HG02610 (cell line): ENCODE results near the gene OR2T8.

Source experiments
- ATAC-seq: cut with Tn5 transposase; IDR thresholded peaks from one replicate; pipeline ENCODE4 v1.9.1; 2021; ENCODE audit warnings: mild to moderate bottlenecking, moderate library complexity; ENCODE audit not compliant: unreplicated experiment

OR2T8 gene

DNA sequence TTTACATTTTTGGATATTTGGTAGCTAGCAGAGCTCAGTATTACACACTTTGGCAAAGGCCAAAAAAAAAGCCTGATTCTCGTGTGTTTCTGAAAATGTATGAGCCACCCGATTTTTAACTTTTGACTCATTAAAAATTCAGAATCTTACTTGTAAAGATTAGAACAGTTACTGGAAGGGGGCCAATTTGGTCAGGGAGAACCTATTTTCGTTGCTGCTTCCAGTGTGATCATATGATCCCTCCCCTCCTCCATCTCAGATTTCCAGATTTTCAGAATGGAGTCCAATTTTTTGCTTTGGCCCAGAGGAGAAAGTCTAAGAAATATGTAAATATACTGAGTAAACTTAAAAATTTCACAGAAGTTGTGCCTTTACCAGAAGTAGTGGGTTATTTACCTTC, 41.7 kb downstream of the OR2T8 start:
- no peak for ATAC-seq

DNA sequence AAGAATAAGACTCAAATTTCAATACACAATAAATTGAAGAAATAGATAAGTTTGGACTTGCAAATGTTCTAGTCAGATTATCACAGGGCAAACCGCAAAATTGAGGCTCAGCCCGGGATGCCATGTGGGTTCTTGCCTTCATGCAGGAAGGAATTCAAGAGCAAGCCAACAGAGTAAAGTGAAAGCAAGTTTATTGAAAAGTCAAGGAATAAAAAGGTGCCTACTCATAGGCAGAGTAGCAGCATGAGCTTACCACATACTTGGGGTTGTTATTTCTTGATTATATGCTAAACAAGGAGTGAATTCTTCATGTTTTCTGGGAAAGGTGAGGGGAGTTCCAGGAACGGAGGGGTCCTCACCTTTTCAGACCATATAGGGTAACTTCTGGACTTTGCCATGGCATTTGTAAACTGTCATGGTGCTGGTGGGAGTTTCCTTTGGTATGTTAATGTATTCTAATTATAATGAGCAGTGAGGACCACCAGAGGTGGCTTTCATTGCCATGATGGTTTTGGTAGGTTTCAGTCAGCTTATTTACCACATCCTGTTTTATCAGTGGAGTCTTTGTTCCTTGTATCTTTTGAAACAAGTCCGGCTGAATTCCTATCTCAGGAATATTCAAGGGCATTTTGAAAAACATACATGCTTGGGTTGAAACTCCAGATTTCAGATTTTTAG, 43.0 kb downstream of the OR2T8 start:
- no peak for ATAC-seq

DNA sequence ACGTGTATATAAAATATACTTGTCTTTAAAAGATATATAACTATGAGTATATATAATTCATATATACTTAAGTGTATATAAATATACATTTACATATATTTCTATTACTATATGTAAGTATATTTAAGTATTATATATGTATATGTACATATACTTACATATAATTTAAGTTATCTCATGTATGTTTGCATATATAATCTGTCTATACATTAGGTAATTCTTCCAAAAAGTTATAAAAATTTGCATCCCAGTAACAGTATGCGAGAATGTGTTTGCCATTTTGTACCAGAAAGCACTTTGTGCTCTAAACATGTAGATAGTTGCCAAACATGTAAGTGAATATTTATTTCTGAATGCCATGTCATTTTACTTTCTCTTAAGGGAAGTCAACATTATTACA, 44.9 kb downstream of the OR2T8 start, which contains the start of gene OR2AK2:
OR2AK2 (plus strand) TSS at position 301 of the 400 bp plus-strand sequence. CDS start 144 bp downstream, outside the sequence.
- no peak for ATAC-seq

DNA sequence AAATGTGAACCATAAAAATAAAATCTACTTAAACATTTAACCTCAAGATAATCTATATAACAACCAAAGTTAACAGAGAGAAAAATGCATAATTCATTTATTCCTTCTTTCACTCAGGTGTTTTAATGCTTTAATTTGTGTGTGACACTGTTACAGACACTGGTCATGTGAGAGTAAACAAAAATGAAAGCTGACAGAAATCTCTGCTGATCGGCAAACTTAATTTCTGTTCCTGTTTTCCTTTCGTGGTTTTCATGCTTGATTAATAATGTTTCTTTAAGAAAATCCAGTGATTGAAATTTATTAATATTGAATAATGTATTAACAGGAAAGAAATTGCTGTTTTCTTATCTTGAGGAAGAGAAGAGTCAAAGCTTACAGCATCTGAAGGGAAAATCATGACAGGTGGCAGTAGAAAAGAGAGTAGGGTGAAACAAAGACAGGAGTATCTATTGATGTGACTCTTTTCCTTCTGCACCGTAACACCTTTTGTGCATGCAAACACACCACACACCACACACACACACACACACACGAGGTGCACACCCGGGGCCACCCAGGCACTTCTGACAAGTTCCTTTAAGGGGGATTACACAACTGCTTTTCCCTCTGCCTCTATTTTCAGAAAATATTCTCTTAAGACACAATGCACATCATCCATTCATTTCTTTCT, 46.6 kb downstream of the OR2T8 start:
- ATAC-seq: peak; percentile 77
